GM18520 (cell line): ENCODE results near the gene GREB1L.

Experiments
- ATAC-seq: cut with Tn5 transposase; IDR thresholded peaks from one replicate; pipeline ENCODE4 v1.9.1; 2021; ENCODE audit not compliant: unreplicated experiment

GREB1L gene

GRCh38 chr18:21548647-21549046 lies 306.6 kb downstream of the GREB1L start:
- ATAC-seq, result no peak

- no peak for ATAC-seq
Observed at GRCh38 chr18:21550510-21550970, 308.5 kb downstream of the GREB1L start.

DNA sequence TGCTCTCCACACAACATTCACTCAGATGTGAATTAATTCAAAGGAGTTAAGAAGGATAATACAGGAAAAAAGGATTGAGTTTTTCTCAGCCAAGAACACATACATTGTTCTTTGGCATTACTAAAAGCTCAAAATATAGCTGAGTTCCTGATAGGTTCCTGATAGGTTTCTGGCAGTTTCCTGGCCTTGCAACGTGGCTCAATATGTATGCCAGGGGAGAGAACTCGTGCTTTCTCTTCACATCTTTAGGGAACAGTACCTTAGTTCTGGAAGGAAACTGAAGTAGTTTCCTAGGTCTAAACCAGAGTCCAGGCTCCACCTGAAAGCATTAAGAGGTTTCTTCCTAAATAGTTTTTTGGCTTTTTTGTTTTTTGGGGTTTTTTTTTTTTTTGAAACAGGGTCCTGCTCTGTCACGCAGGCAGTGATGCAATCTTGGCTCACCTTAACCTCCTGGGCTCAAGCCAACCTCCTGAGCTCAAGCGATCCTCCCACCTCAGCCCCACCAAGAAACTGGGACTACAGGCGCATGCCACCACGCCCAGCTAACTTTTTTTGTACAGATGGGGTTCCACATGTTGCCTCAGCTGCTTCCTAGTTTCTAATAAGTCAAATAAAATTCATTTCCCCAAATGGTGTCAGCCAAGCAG lies 315.7 kb downstream of the GREB1L start:
- ATAC-seq, result no peak

DNA sequence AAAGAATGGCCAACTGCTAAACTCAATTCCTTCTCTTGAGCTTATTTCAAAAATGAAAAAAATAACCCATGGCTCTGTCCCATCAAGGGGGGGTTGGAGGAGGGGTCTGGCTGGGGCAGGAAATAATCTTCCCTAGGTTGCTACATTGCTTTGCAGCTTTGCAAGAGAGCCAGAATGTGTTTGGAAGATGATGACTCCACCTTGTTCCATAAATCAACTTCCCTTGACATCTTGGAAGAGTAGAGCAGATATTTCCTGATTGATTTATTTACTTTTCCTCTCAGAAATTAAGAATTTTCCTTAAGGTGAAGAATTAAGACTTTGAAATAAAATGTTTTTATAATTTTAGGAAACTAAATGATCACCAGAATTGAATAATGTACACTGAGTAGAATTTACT lies 317.2 kb downstream of the GREB1L start:
- ATAC-seq, result no peak

DNA sequence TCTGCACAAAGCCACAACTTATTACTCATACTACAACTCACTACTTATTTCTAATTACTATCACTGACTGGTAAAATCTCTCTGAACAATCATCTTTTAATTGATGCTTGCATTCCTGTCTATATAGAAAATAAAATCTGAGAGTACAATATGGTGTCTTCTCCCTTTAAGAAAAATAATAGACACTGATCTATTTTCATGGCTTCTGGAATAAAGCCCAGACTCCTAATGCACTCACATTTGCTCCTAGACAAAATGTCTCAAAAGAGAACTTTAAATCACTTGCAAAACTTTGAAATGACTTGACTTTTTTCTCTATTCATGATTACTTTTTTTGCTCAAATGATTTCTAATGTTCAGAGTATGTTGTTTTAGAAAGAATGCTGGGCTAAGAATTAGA lies 329.7 kb downstream of the GREB1L start:
- no peak for ATAC-seq
